AG04450 (cell line): Measurements from ENCODE around the gene COPS9. TPM values are rescaled to one million over a fixed set of nuclear protein-coding genes. Genes with fewer than 3 reads are reported as not detected.

ENCODE experiments used
- CTCF ChIA-PET: fragments of 300-600, 350-600 bp; formaldehyde crosslinking; extraction: SDS; loops from one replicate; lab custom pipeline; 2022; ENCODE audit warnings: antibody characterized with exemption, inconsistent platforms; lab: Charles Lee
- POLR2A ChIA-PET: fragments of 350-600 bp; formaldehyde crosslinking; extraction: SDS; loops from one replicate; lab custom pipeline; 2021; ENCODE audit warnings: antibody characterized with exemption, inconsistent platforms; lab: Yijun Ruan, JAX
- DNase-seq: peaks from one replicate; pipeline ENCODE4 v3.0.0-alpha.2; 2011; ENCODE audit warnings: low read depth, low spot score
- H3K27ac ChIP-seq: one replicate; pipeline ENCODE4 v1.5.1; 2012; ENCODE audit warnings: low read depth, low read length, control low read depth
- H3K27me3 ChIP-seq: one replicate; pipeline ENCODE4 v1.6.0; 2012; ENCODE audit warnings: low read length; ENCODE audit not compliant: control insufficient read depth, insufficient read depth
- H3K4me3 ChIP-seq: 2 replicates; pipeline ENCODE4 v1.5.1; 2011; ENCODE audit warnings: mild to moderate bottlenecking, low read depth, low read length, control low read depth
- H3K9me3 ChIP-seq: 2 replicates; pipeline ENCODE4 v1.5.1; 2012; ENCODE audit warnings: low read length; ENCODE audit not compliant: control insufficient read depth, insufficient read depth
- CTCF ChIP-seq: IDR thresholded peaks from 2 replicates; pipeline ENCODE4 v1.5.1; 2011; ENCODE audit warnings: low read depth, low read length, control low read depth, inconsistent platforms
- polyA plus RNA-seq: library from polyadenylated mRNA; depleted of rRNA; stranded (reverse); fragments of >200 nt; gene quantifications from 2 replicates; pipeline ENCODE4 v1.2.3, GENCODE V29; 2011

Gene COPS9
- polyA plus RNA-seq, 1 experiment: 360 TPM

GRCh38 chr2:240131296-240131695 lies 4.8 kb downstream of the COPS9 start:
- Histone ChIP-seq H3K9me3 (no peaks in the 10 kb centered on the region; the same call in 1 of the 2 replicates), H3K4me3 (no peak overlapping the region), H3K27me3 (no peaks in the 10 kb centered on the region), H3K27ac (no peak overlapping the region)
- ChIA-PET POLR2A (no interaction called here), CTCF (no interaction called here)
- no peak for DNase-seq
- TF ChIP-seq CTCF: no peak

GRCh38 chr2:240130393-240131195 lies 5.5 kb downstream of the COPS9 start:
- no peaks in the 10 kb centered on the region for H3K9me3 ChIP-seq
- ChIA-PET POLR2A (no interaction called here), CTCF (no interaction called here)
- H3K4me3 ChIP-seq: no peak overlapping the region
- no peak for DNase-seq
- no peak for TF ChIP-seq CTCF
- no peak overlapping the region for H3K27ac ChIP-seq
- no peaks in the 10 kb centered on the region for H3K27me3 ChIP-seq

GRCh38 chr2:240129731-240130392 lies 6.2 kb downstream of the COPS9 start:
- POLR2A ChIA-PET: no interaction called here
- no peak for TF ChIP-seq CTCF
- Histone ChIP-seq H3K27me3 (no peaks in the 10 kb centered on the region), H3K9me3 (no peaks in the 10 kb centered on the region), H3K4me3 (no peak overlapping the region), H3K27ac (no peak overlapping the region)
- DNase-seq: no peak
- CTCF ChIA-PET: no interaction called here

- Histone ChIP-seq H3K27me3 (no peaks in the 10 kb centered on the region), H3K9me3 (no peaks in the 10 kb centered on the region), H3K4me3 (no peak overlapping the region), H3K27ac (no peak overlapping the region)
- POLR2A ChIA-PET: no interaction called here
- no peak for TF ChIP-seq CTCF
- DNase-seq: no peak
- CTCF ChIA-PET: interaction anchor here (1.1 to 1.4 kb wide), 2 partner anchors 13 to 70 kb away, joined by 3 to 4 read pairs; no protein-coding TSS in a partner anchor
These were observed 6.8 kb downstream of the COPS9 start for GRCh38 chr2:240129311-240129710.

GRCh38 chr2:240128608-240129145 lies 7.4 kb downstream of the COPS9 start:
- no peak overlapping the region for H3K4me3 ChIP-seq
- ChIA-PET CTCF (interaction anchor here (1.1 to 1.4 kb wide), 2 partner anchors 13 to 69 kb away, joined by 3 to 4 read pairs; no protein-coding TSS in a partner anchor), POLR2A (no interaction called here)
- H3K9me3 ChIP-seq: no peaks in the 10 kb centered on the region
- H3K27ac ChIP-seq: no peak overlapping the region
- DNase-seq: no peak
- no peak for TF ChIP-seq CTCF
- no peaks in the 10 kb centered on the region for H3K27me3 ChIP-seq
